RWPE2 (cell line): ENCODE data around the gene MIS18A.

Experiments
- ATAC-seq: fragments of 200-7000 bp; cut with Tn5 transposase; 3 replicates; pipeline ENCODE4 v1.9.1; 2021; ENCODE audit warnings: low read depth
- DNase-seq: peaks from one replicate; pipeline ENCODE4 v3.0.0-alpha.2; 2020; ENCODE audit warnings: low spot score
- H3K27ac ChIP-seq: fragments of 450-650 bp; 2 replicates; pipeline ENCODE4 v1.5.1; 2017; ENCODE audit warnings: mild to moderate bottlenecking; ENCODE audit not compliant: poor library complexity, severe bottlenecking
- H3K27me3 ChIP-seq: fragments of 250-450 bp; sonication (Bioruptor Pico); 2 replicates; pipeline ENCODE4 v1.5.1; 2021; ENCODE audit warnings: mild to moderate bottlenecking, moderate library complexity; ENCODE audit not compliant: insufficient read depth, poor library complexity, severe bottlenecking
- H3K36me3 ChIP-seq: fragments of 250-450 bp; sonication (Bioruptor Pico); 2 replicates; pipeline ENCODE4 v1.5.1; 2020; ENCODE audit warnings: low read depth, mild to moderate bottlenecking, moderate library complexity
- H3K4me1 ChIP-seq: fragments of 250-450 bp; sonication (Bioruptor Pico); 2 replicates; pipeline ENCODE4 v1.5.1; 2021; ENCODE audit warnings: mild to moderate bottlenecking, moderate library complexity; ENCODE audit not compliant: insufficient read depth, poor library complexity, severe bottlenecking
- H3K4me3 ChIP-seq: fragments of 250-450 bp; sonication (Bioruptor Pico); 2 replicates; pipeline ENCODE4 v1.5.1; 2021; ENCODE audit warnings: mild to moderate bottlenecking, moderate library complexity; ENCODE audit not compliant: severe bottlenecking
- H3K9me3 ChIP-seq: fragments of 250-450 bp; sonication (Bioruptor Pico); 2 replicates; pipeline ENCODE4 v1.5.1; 2021; ENCODE audit warnings: mild to moderate bottlenecking, moderate library complexity; ENCODE audit not compliant: severe bottlenecking
- TF ChIP-seq, protein P1 (sequence below): fragments of 450-650 bp; IDR thresholded peaks from one replicate; pipeline ENCODE4 v1.5.1; 2017; ENCODE audit warnings: mild to moderate bottlenecking, moderate library complexity; ENCODE audit not compliant: poor library complexity, severe bottlenecking

Gene MIS18A

GRCh38 chr21:32245971-32246370, 32.9 kb downstream of the MIS18A start:
- no peak overlapping the region for H3K4me3 ChIP-seq
- TF ChIP-seq, protein P1, sequence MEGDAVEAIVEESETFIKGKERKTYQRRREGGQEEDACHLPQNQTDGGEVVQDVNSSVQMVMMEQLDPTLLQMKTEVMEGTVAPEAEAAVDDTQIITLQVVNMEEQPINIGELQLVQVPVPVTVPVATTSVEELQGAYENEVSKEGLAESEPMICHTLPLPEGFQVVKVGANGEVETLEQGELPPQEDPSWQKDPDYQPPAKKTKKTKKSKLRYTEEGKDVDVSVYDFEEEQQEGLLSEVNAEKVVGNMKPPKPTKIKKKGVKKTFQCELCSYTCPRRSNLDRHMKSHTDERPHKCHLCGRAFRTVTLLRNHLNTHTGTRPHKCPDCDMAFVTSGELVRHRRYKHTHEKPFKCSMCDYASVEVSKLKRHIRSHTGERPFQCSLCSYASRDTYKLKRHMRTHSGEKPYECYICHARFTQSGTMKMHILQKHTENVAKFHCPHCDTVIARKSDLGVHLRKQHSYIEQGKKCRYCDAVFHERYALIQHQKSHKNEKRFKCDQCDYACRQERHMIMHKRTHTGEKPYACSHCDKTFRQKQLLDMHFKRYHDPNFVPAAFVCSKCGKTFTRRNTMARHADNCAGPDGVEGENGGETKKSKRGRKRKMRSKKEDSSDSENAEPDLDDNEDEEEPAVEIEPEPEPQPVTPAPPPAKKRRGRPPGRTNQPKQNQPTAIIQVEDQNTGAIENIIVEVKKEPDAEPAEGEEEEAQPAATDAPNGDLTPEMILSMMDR = no peak
- H3K4me1 ChIP-seq = no peaks in the 10 kb centered on the region
- no peaks in the 10 kb centered on the region for H3K36me3 ChIP-seq
- no peak overlapping the region for H3K27ac ChIP-seq
- no peaks in the 10 kb centered on the region for H3K9me3 ChIP-seq
- DNase-seq (no peak), ATAC-seq (no peak)
- H3K27me3 ChIP-seq = peaks cover 33% of the 10 kb centered on the region

GRCh38 chr21:32240851-32241687, 37.8 kb downstream of the MIS18A start:
- Histone ChIP-seq H3K27me3 (peaks cover 13% of the 10 kb centered on the region), H3K4me1 (no peaks in the 10 kb centered on the region), H3K36me3 (no peaks in the 10 kb centered on the region), H3K9me3 (no peaks in the 10 kb centered on the region), H3K27ac (no peak overlapping the region), H3K4me3 (no peak overlapping the region)
- DNase-seq = no peak
- TF ChIP-seq, protein P1 = no peak
- ATAC-seq = no peak

DNA sequence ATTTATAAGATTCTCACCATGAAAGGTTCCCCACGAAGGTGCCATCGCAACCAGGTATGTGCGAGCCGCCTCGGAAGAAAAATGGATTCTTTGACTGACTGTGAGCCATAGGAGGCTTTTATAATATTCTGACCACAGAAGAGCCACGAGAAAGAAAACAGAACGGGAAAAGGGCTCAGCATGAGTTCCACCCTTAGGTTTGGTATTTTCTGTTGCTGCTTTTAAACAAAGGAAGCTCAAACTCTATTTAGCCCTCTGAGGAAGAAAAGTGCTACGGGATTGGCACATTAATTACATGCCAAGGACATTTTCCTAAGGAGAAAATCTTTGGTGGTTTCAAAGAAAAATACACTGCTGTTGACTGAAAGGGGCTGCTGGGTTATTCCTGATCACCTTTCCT, 39.3 kb downstream of the MIS18A start:
- DNase-seq = no peak
- TF ChIP-seq, protein P1 = no peak
- H3K27ac ChIP-seq = no peak overlapping the region
- ATAC-seq = no peak
- no peak overlapping the region for H3K4me3 ChIP-seq
- H3K4me1 ChIP-seq = no peaks in the 10 kb centered on the region
- H3K36me3 ChIP-seq = no peaks in the 10 kb centered on the region
- H3K27me3 ChIP-seq = peaks cover 13% of the 10 kb centered on the region
- no peaks in the 10 kb centered on the region for H3K9me3 ChIP-seq

GRCh38 chr21:32238063-32238462, 40.8 kb downstream of the MIS18A start:
- Histone ChIP-seq H3K9me3 (no peaks in the 10 kb centered on the region), H3K36me3 (no peaks in the 10 kb centered on the region), H3K27ac (no peak overlapping the region), H3K4me1 (no peaks in the 10 kb centered on the region), H3K27me3 (peaks cover 13% of the 10 kb centered on the region), H3K4me3 (no peak overlapping the region)
- TF ChIP-seq, protein P1 = no peak
- DNase-seq = no peak
- ATAC-seq = no peak

- no peak for ATAC-seq
- TF ChIP-seq, protein P1 = no peak
- H3K9me3 ChIP-seq = no peaks in the 10 kb centered on the region
Measured at GRCh38 chr21:32237021-32237420, 41.8 kb downstream of the MIS18A start.

More at GRCh38 chr21:32237021-32237420, 41.8 kb downstream of the MIS18A start:
- DNase-seq = no peak
- Histone ChIP-seq H3K27me3 (peaks cover 13% of the 10 kb centered on the region), H3K27ac (no peak overlapping the region), H3K4me3 (no peak overlapping the region), H3K4me1 (no peaks in the 10 kb centered on the region), H3K36me3 (no peaks in the 10 kb centered on the region)
